A549 (cell line): ENCODE measurements around the gene NUCKS1. TPM values are rescaled to one million over a fixed set of nuclear protein-coding genes. Genes with fewer than 3 reads are reported as not detected.

Experiments
- ATAC-seq, 2 experiments: fragments of 200-7000 bp in 1 of 2; fragments of >200 bp in 1 of 2; cut with Nextera tagmentation in 1 of 2; cut with Tn5 transposase in 1 of 2; 3 replicates each; pipeline versions ENCODE4 v1.8.0 to v1.9.1; 2018 to 2020; ENCODE audit warnings: mild to moderate bottlenecking in 1 of 2, moderate library complexity in 1 of 2
- CTCF ChIA-PET: fragments of 300-600 bp; sonication (Branson Sonifier 250); formaldehyde crosslinking; extraction: SDS; loops from one replicate; lab custom pipeline; 2021; ENCODE audit warnings: antibody characterized with exemption, inconsistent platforms; lab: Yijun Ruan, JAX
- POLR2A ChIA-PET: fragments of 350-600 bp; formaldehyde crosslinking; extraction: SDS; loops from one replicate; lab custom pipeline; 2021; ENCODE audit warnings: antibody characterized with exemption, inconsistent platforms; lab: Yijun Ruan, JAX
- DNase-seq, 2 experiments: peaks; one replicate each; pipeline versions ENCODE4 v3.0.0 to v3.0.0-alpha.2; 2011 to 2016; ENCODE audit warnings: low read depth in 1 of 2, low spot score in 1 of 2
- FAIRE-seq: peaks from 2 replicates; lab custom pipeline; 2011; peaks lifted over from hg19 to GRCh38; lab: Jason Lieb, UNC
- H3K27ac ChIP-seq, 2 experiments: fragments of >200 bp; sonication (Bioruptor Twin); formaldehyde crosslinking; 3 replicates each; pipeline ENCODE4 v1.5.1; 2016 to 2017
- H3K4me1 ChIP-seq: fragments of >200 bp; sonication (Bioruptor Twin); formaldehyde crosslinking; 3 replicates; pipeline ENCODE4 v1.6.1; 2016
- H3K4me2 ChIP-seq: fragments of >200 bp; sonication (Bioruptor Twin); formaldehyde crosslinking; 3 replicates; pipeline ENCODE4 v1.6.1; 2016
- H3K4me3 ChIP-seq: fragments of >200 bp; sonication (Bioruptor Twin); formaldehyde crosslinking; 3 replicates; pipeline ENCODE4 v1.5.1; 2016
- H3K9me3 ChIP-seq: fragments of >200 bp; sonication (Bioruptor Twin); formaldehyde crosslinking; 3 replicates; pipeline ENCODE4 v1.6.1; 2016
- CHD2 ChIP-seq: fragments of 150-350 bp; IDR thresholded peaks from 2 replicates; pipeline ENCODE4 v1.6.1; 2014; ENCODE audit warnings: low read length; ENCODE audit not compliant: partially characterized antibody
- CHD4 ChIP-seq: fragments of 200-600 bp; sonication (generic); IDR thresholded peaks from 2 replicates; pipeline ENCODE4 v1.6.1; 2016; ENCODE audit warnings: antibody characterized with exemption, mild to moderate bottlenecking, borderline replicate concordance
- EHF ChIP-seq: fragments of 250-450 bp; sonication (Bioruptor Pico); IDR thresholded peaks from 2 replicates; pipeline ENCODE4 v1.5.0; 2020; ENCODE audit warnings: mild to moderate bottlenecking
- EP300 ChIP-seq, 2 experiments: fragments of >200 bp; sonication (Bioruptor Twin); formaldehyde crosslinking; IDR thresholded peaks; 2 replicates in 1 of 2; 3 replicates in 1 of 2; pipeline ENCODE4 v1.6.1; 2016 to 2017
- FOSL2 ChIP-seq, 2 experiments: fragments of 450-650 bp in 1 of 2; fragments of >200 bp in 1 of 2; sonication (Bioruptor Twin) in 1 of 2; formaldehyde crosslinking; IDR thresholded peaks; 2 replicates each; pipeline versions ENCODE4 v1.5.0 to v1.6.1; 2016 to 2020; ENCODE audit warnings: mild to moderate bottlenecking in 1 of 2, moderate library complexity in 1 of 2
- GATA3 ChIP-seq: IDR thresholded peaks from 2 replicates; pipeline ENCODE4 v1.6.1; 2012; ENCODE audit warnings: borderline replicate concordance
- HEYL ChIP-seq: fragments of 250-450 bp; sonication (Bioruptor Pico); IDR thresholded peaks from 2 replicates; pipeline ENCODE4 v1.8.0; 2021; ENCODE audit warnings: mild to moderate bottlenecking, moderate library complexity
- HOXB5 ChIP-seq: fragments of 250-450 bp; sonication (Bioruptor Pico); IDR thresholded peaks from 2 replicates; pipeline ENCODE4 v1.5.0; 2020; ENCODE audit warnings: mild to moderate bottlenecking, moderate library complexity
- JUN ChIP-seq, 2 experiments: fragments of >200 bp; sonication (Bioruptor Twin); formaldehyde crosslinking; IDR thresholded peaks; 2 replicates in 1 of 2; 3 replicates in 1 of 2; pipeline ENCODE4 v1.6.1; 2016 to 2017
- MYC ChIP-seq: IDR thresholded peaks from 2 replicates; pipeline ENCODE4 v1.6.1; 2012; ENCODE audit warnings: mild to moderate bottlenecking, inconsistent platforms, low read length, improper control_type of control experiment, borderline replicate concordance
- PHF8 ChIP-seq: fragments of 200-600 bp; sonication (generic); IDR thresholded peaks from 2 replicates; pipeline ENCODE4 v1.6.1; 2016; ENCODE audit warnings: low read depth, mild to moderate bottlenecking, antibody characterized with exemption, moderate library complexity, borderline replicate concordance
- POLR2A ChIP-seq: IDR thresholded peaks from 2 replicates; pipeline ENCODE4 v1.6.1; 2012; ENCODE audit warnings: mild to moderate bottlenecking, low read length
- POLR2AphosphoS2 ChIP-seq: conservative IDR thresholded peaks from 2 replicates; pipeline ENCODE4 v1.6.1; 2012; ENCODE audit warnings: low read length, improper control_type of control experiment, inconsistent platforms
- RFX5 ChIP-seq: fragments of 450-650 bp; IDR thresholded peaks from 2 replicates; pipeline ENCODE4 v1.7.1; 2014; ENCODE audit warnings: antibody characterized with exemption, mild to moderate bottlenecking, moderate library complexity
- SMC3 ChIP-seq: fragments of >200 bp; sonication (Bioruptor Twin); formaldehyde crosslinking; IDR thresholded peaks from 3 replicates; pipeline ENCODE4 v1.6.1; 2018; ENCODE audit warnings: inconsistent platforms
- TFCP2L1 ChIP-seq: fragments of 250-450 bp; sonication (Bioruptor Pico); IDR thresholded peaks from 2 replicates; pipeline ENCODE4 v1.5.0; 2021; ENCODE audit warnings: mild to moderate bottlenecking
- ZC3H11A ChIP-seq: fragments of 450-650 bp; IDR thresholded peaks from 2 replicates; pipeline ENCODE4 v1.6.1; 2014; ENCODE audit warnings: antibody characterized with exemption, mild to moderate bottlenecking
- ZSCAN20 ChIP-seq: fragments of 250-450 bp; sonication (Bioruptor Pico); IDR thresholded peaks from 2 replicates; pipeline ENCODE4 v1.8.0; 2022; ENCODE audit warnings: mild to moderate bottlenecking, moderate library complexity
- WGBS: methylation state at CpG from one replicate; pipeline ENCODE4 v1.1.6; 2017; ENCODE audit errors: missing lambda C conversion rate; 5-methylcytosine and 5-hydroxymethylcytosine counted together
- polyA plus RNA-seq, 4 experiments: library from polyadenylated mRNA; depleted of rRNA in 3 of 4; stranded (reverse); fragments of >200 nt; fragmentation: RNase III in 1 of 4; extraction: RNeasy Plus Mini Kit Qiagen cat#74134 plus additional on column Dnase treatment in 1 of 4; gene quantifications; 2 replicates in 3 of 4; 3 replicates in 1 of 4; pipeline ENCODE4 v1.2.3, GENCODE V29; 2011 to 2017
- TF ChIP-seq, protein P1 (sequence below): fragments of 200-600 bp; sonication (generic); IDR thresholded peaks from 2 replicates; pipeline ENCODE4 v1.6.1; 2016; ENCODE audit warnings: antibody characterized with exemption, mild to moderate bottlenecking, moderate library complexity
- TF ChIP-seq, protein P2 (sequence below): fragments of >200 bp; sonication (Bioruptor Twin); formaldehyde crosslinking; IDR thresholded peaks from 2 replicates; pipeline ENCODE4 v1.6.1; 2016
- TF ChIP-seq, protein P3 (sequence below): IDR thresholded peaks from 2 replicates; pipeline ENCODE4 v1.6.1; 2012
- TF ChIP-seq, protein P4 (sequence below): IDR thresholded peaks from 2 replicates; pipeline ENCODE4 v1.6.1; 2012
- TF ChIP-seq, protein P5 (sequence below): IDR thresholded peaks from 2 replicates; pipeline ENCODE4 v1.6.1; 2012; ENCODE audit warnings: low read depth, borderline replicate concordance

NUCKS1 gene
- polyA plus RNA-seq, 2 of the 4 experiments (the other 2 are of a cell fraction) = 141 to 190 TPM

DNA sequence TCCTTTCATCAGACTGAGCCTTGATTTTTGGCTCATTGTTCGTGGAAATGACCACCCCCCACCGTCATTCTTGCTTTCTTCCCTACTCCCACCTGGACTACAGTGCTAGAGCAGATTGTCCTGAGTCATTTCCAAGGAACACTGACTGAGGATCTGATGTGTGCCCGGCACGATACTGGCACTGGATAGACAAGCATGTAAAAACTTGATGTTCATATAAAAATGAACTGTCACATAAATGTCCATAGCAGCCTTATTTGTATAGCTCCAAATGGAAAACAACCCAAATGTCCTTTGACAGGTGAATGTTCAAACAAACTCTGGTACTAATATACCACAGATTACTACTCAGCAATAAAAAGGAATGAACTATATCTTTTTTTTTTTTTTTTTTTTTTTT, 51.1 kb downstream of the NUCKS1 start:
- Histone ChIP-seq H3K4me1 (no peaks in the 10 kb centered on the region), H3K4me2 (no peak overlapping the region), H3K27ac (no peak overlapping the region), H3K4me3 (no peak overlapping the region), H3K9me3 (no peaks in the 10 kb centered on the region)
- no peak for DNase-seq
- no peak for FAIRE-seq
- ChIA-PET POLR2A (no interaction called here), CTCF (interaction anchor here (1.3 to 3.2 kb wide), 4 partner anchors 9 to 174 kb away, joined by 3 to 19 read pairs (median 6); no protein-coding TSS in a partner anchor)
- WGBS = 94% methylated on average over 4 of the region's 4 CpGs
- no peak for TF ChIP-seq SMC3
- TF ChIP-seq TFCP2L1 (CRISPR knock-in tag) = no peak
- TF ChIP-seq RFX5 = no peak
- TF ChIP-seq EHF (CRISPR knock-in tag) = no peak
- TF ChIP-seq HEYL (CRISPR knock-in tag) = no peak
- TF ChIP-seq, protein P1, sequence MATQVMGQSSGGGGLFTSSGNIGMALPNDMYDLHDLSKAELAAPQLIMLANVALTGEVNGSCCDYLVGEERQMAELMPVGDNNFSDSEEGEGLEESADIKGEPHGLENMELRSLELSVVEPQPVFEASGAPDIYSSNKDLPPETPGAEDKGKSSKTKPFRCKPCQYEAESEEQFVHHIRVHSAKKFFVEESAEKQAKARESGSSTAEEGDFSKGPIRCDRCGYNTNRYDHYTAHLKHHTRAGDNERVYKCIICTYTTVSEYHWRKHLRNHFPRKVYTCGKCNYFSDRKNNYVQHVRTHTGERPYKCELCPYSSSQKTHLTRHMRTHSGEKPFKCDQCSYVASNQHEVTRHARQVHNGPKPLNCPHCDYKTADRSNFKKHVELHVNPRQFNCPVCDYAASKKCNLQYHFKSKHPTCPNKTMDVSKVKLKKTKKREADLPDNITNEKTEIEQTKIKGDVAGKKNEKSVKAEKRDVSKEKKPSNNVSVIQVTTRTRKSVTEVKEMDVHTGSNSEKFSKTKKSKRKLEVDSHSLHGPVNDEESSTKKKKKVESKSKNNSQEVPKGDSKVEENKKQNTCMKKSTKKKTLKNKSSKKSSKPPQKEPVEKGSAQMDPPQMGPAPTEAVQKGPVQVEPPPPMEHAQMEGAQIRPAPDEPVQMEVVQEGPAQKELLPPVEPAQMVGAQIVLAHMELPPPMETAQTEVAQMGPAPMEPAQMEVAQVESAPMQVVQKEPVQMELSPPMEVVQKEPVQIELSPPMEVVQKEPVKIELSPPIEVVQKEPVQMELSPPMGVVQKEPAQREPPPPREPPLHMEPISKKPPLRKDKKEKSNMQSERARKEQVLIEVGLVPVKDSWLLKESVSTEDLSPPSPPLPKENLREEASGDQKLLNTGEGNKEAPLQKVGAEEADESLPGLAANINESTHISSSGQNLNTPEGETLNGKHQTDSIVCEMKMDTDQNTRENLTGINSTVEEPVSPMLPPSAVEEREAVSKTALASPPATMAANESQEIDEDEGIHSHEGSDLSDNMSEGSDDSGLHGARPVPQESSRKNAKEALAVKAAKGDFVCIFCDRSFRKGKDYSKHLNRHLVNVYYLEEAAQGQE = no peak
- no peak for TF ChIP-seq GATA3
- no peak for TF ChIP-seq ZSCAN20
- ATAC-seq = no peak

DNA sequence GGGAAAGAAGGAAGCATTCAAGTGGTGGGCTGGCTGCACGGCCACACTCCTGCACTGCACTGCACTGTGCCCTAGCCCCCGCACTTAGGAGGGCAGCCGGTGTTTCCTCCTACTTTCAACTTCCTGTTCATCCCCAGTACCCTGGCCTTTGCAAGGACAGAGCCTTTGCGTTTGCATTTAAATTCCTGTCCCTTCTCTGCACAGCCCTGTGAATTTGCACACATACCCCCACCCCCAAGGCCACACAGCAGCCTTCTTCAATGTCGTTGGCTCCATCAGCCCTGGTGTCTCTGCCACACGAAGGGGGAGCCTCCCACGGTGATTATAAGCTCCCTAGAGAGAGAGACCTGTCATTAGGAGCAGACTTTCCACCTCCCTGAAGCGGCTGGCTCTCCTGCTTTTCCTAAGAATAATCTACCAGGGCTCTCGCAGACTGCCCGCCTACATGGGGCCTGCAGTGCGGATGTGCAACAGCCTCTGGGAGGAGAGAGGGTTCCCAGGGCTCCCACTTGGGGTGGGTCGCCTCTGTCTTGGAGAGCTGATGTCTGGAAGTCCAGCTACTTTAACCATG, 56.5 kb downstream of the NUCKS1 start:
- Histone ChIP-seq H3K4me1 (0 out of 3 replicates have a peak, but pooled peaks cover 3% of the 10 kb centered on the region), H3K4me3 (no peak overlapping the region)
- WGBS = 76% methylated on average over 12 of the region's 12 CpGs
- FAIRE-seq = no peak
- no peak for TF ChIP-seq PHF8
- TF ChIP-seq, all 56 proteins: peak for 0
- no peaks in the 10 kb centered on the region for H3K9me3 ChIP-seq
- ATAC-seq (no peak), DNase-seq (no peak)
- H3K27ac ChIP-seq = no peak overlapping the region
- ChIA-PET POLR2A (interaction anchor here (0.6 kb wide), 1 partner anchor 46 kb away, joined by 4 read pairs; no protein-coding TSS in a partner anchor), CTCF (interaction anchor here (1.1 to 10.9 kb wide), 4 partner anchors 16 to 102 kb away, joined by 3 to 85 read pairs (median 6); no protein-coding TSS in a partner anchor)
- H3K4me2 ChIP-seq = no peak overlapping the region

DNA sequence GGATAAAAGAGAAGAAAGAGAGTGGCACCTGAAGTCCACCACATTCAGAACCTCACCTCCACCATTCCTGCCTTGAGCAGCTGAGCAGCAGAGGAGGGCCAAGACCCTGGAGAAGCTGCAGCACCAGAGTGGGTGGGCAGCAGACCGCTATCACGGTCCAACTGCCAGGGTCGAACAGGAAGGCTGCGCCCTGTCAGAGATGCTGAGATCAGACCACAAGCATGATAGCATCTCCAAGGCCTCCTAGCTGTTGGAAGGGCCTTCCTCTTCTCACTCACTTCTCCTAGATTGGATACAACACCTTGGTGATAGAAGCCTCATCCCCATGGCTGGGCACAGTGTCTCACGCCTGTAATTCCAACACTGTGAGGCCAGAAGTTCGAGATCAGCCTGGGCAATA, 57.6 kb downstream of the NUCKS1 start:
- WGBS = 90% methylated on average over 6 of the region's 6 CpGs
- ATAC-seq (no peak), FAIRE-seq (no peak), DNase-seq (no peak)
- POLR2A ChIA-PET = no interaction called here
- CTCF ChIA-PET = interaction anchor here (1.1 to 10.9 kb wide), 5 partner anchors 11 to 101 kb away, joined by 3 to 85 read pairs (median 7); no protein-coding TSS in a partner anchor
- no peaks in the 10 kb centered on the region for H3K9me3 ChIP-seq
- H3K27ac ChIP-seq = no peak overlapping the region
- no peak overlapping the region for H3K4me2 ChIP-seq
- TF ChIP-seq, protein P2, sequence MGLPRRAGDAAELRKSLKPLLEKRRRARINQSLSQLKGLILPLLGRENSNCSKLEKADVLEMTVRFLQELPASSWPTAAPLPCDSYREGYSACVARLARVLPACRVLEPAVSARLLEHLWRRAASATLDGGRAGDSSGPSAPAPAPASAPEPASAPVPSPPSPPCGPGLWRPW = no peak
- TF ChIP-seq, protein P3, sequence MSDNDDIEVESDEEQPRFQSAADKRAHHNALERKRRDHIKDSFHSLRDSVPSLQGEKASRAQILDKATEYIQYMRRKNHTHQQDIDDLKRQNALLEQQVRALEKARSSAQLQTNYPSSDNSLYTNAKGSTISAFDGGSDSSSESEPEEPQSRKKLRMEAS = no peak
- no peak for TF ChIP-seq JUN (IDR thresholded peaks at IDR 0.05)
- no peak for TF ChIP-seq ZC3H11A
- TF ChIP-seq POLR2AphosphoS2 = no peak
- no peak for TF ChIP-seq POLR2A
- no peak for TF ChIP-seq CHD2
- TF ChIP-seq, protein P4, sequence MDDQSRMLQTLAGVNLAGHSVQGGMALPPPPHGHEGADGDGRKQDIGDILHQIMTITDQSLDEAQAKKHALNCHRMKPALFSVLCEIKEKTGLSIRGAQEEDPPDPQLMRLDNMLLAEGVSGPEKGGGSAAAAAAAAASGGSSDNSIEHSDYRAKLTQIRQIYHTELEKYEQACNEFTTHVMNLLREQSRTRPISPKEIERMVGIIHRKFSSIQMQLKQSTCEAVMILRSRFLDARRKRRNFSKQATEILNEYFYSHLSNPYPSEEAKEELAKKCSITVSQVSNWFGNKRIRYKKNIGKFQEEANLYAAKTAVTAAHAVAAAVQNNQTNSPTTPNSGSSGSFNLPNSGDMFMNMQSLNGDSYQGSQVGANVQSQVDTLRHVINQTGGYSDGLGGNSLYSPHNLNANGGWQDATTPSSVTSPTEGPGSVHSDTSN = no peak
- no peak for TF ChIP-seq EP300 (IDR thresholded peaks at IDR 0.05)
- TF ChIP-seq, protein P5, sequence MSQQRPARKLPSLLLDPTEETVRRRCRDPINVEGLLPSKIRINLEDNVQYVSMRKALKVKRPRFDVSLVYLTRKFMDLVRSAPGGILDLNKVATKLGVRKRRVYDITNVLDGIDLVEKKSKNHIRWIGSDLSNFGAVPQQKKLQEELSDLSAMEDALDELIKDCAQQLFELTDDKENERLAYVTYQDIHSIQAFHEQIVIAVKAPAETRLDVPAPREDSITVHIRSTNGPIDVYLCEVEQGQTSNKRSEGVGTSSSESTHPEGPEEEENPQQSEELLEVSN = no peak
- TF ChIP-seq HOXB5 (CRISPR knock-in tag) = no peak
- TF ChIP-seq FOSL2 (IDR thresholded peaks at IDR 0.05) = no peak
- no peak for TF ChIP-seq FOSL2 (CRISPR knock-in tag; IDR thresholded peaks at IDR 0.05)
- TF ChIP-seq MYC = no peak
- no peak for TF ChIP-seq RFX5
- TF ChIP-seq CHD4 = no peak
- TF ChIP-seq, all 56 proteins: peak for 0
- no peak overlapping the region for H3K4me3 ChIP-seq
- H3K4me1 ChIP-seq = 0 out of 3 replicates have a peak, but pooled peaks cover 3% of the 10 kb centered on the region
